Measurements from ENCODE around the gene IMMP1L.
A peak's percentile ranks its signal among the peaks of the same experiment; 100 is the strongest.

Gene IMMP1L

DNA sequence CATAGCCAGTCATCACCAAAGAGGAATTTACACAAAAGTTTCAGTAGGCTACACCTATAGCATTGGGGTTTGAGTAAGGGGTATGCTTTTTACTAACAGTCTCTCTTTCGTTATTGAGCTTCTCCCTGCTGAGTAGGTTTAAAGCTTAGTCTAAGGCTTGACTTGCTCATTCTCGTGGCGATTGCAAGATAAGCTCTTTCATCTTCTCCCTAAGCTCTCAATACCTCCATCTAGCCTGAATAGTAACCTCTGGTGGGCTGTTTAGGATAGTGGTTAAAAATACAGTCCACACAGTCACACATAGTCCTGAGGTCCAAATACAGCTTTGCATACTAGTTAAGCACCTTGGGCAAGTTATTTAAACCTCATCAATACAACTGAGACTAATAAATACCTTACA is 65.6 kb downstream of the IMMP1L start:
- Histone ChIP-seq H3K23ac (ENCODE audit: low read length) (no peak overlapping the region), H3K14ac (ENCODE audit: low read length) (no peak overlapping the region)

DNA sequence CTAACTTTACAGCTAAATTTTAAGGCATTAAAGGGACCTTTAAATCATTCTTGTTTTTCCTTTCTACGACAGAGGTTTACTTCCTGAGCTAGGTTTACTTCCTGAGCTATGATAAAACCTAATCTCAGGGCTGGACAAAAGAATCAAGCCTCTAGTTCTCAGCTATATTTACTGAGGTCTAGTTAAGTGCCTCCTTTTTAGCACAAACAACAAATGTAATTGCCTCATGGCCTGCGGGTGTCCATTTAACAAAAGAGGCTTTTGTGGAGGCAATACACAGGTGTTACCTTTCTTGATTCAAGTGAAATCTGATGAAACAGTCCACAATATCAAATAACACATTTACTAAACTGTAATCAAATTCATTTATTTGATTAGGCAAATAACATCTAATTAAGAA is 67.3 kb downstream of the IMMP1L start:
- H3K4me3 ChIP-seq (ENCODE audit: low read depth, low read length), result no peak overlapping the region

More for the DNA sequence above, 65.6 kb downstream of the IMMP1L start:
- no peaks in the 10 kb centered on the region for H3K4me1 ChIP-seq (ENCODE audit: control insufficient read depth in 1 of 2, insufficient read depth in 2 of 2, low read length in 2 of 2)
- H3K79me1 ChIP-seq (ENCODE audit: low read length), result no peaks in the 10 kb centered on the region
- H3K79me2 ChIP-seq (ENCODE audit: control insufficient read depth, insufficient read depth, low read length, poor library complexity), result no peaks in the 10 kb centered on the region
- no peak overlapping the region for H4K91ac ChIP-seq (ENCODE audit: low read depth, low read length)
- H3K27ac ChIP-seq (ENCODE audit: low read depth, low read length), result no peak overlapping the region
- H3K18ac ChIP-seq (ENCODE audit: low read length), result no peak overlapping the region
- H3K36me3 ChIP-seq (ENCODE audit: control insufficient read depth in 1 of 2, insufficient read depth in 2 of 2, low read length in 2 of 2), result peaks cover 0 to 2% of the 10 kb centered on the region in 2 experiments
- no peaks in the 10 kb centered on the region for H3K27me3 ChIP-seq (ENCODE audit: insufficient read depth, low read length)
- no peaks in the 10 kb centered on the region for H3K9me3 ChIP-seq (ENCODE audit: insufficient read depth, low read depth, low read length)
- H3K4me2 ChIP-seq (ENCODE audit: low read length), result no peak overlapping the region
- no peak overlapping the region for H4K8ac ChIP-seq (ENCODE audit: low read depth, low read length)
- no peak overlapping the region for H3K4me3 ChIP-seq (ENCODE audit: low read depth, low read length)
- H2BK5ac ChIP-seq (ENCODE audit: low read depth, low read length, poor library complexity), result no peak overlapping the region
- H3K9ac ChIP-seq (ENCODE audit: low read length), result no peak overlapping the region
- no peak overlapping the region for H4K12ac ChIP-seq (ENCODE audit: low read depth, low read length)
- WGBS (ENCODE audit: extremely low coverage, insufficient coverage, insufficient read length), result no CpG with 5 or more reads among the region's 3 CpGs
- no peak for DNase-seq
- no peak overlapping the region for H2AK5ac ChIP-seq (ENCODE audit: low read length)
- H2BK12ac ChIP-seq (ENCODE audit: low read length), result no peak overlapping the region
- H2BK120ac ChIP-seq (ENCODE audit: insufficient read depth, low read length, poor library complexity), result no peak overlapping the region
- no peak overlapping the region for H2AFZ ChIP-seq (ENCODE audit: insufficient read depth, low read length, poor library complexity)
- no peak overlapping the region for H3K4ac ChIP-seq (ENCODE audit: low read depth, low read length)

DNA sequence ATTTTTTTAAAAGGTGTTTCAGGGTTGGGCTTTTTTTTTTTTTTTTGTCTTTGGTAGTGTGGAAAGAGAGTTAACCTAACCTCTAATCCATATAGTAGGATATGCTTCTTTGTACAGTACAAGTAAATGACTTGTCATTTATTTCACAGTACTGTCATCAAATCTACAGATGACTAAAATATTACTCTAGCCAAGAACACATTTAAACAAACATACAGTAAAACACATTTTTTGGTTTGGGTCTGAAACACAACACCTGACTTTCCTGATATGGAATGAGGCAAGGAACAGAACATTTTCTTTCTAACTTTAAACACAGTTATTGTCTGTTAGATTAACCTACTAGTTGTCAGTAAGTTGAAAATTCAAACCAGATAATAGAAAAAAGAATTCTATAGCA is 68.1 kb downstream of the IMMP1L start:
- no peak overlapping the region for H3K27ac ChIP-seq (ENCODE audit: low read depth, low read length)
- no peak overlapping the region for H3K14ac ChIP-seq (ENCODE audit: low read length)
- H3K4me3 ChIP-seq (ENCODE audit: low read depth, low read length), result no peak overlapping the region

More for the DNA sequence above, 67.3 kb downstream of the IMMP1L start:
- Histone ChIP-seq H3K4me2 (ENCODE audit: low read length) (no peak overlapping the region), H3K18ac (ENCODE audit: low read length) (no peak overlapping the region), H3K9me3 (ENCODE audit: insufficient read depth, low read depth, low read length) (no peaks in the 10 kb centered on the region), H3K4me1 (ENCODE audit: control insufficient read depth in 1 of 2, insufficient read depth in 2 of 2, low read length in 2 of 2) (no peaks in the 10 kb centered on the region), H4K91ac (ENCODE audit: low read depth, low read length) (no peak overlapping the region), H3K79me2 (ENCODE audit: control insufficient read depth, insufficient read depth, low read length, poor library complexity) (no peaks in the 10 kb centered on the region), H4K8ac (ENCODE audit: low read depth, low read length) (no peak overlapping the region), H3K23ac (ENCODE audit: low read length) (no peak overlapping the region), H4K12ac (ENCODE audit: low read depth, low read length) (no peak overlapping the region), H2BK12ac (ENCODE audit: low read length) (no peak overlapping the region), H3K27me3 (ENCODE audit: insufficient read depth, low read length) (no peaks in the 10 kb centered on the region), H2AFZ (ENCODE audit: insufficient read depth, low read length, poor library complexity) (no peak overlapping the region), H3K9ac (ENCODE audit: low read length) (no peak overlapping the region), H2AK5ac (ENCODE audit: low read length) (no peak overlapping the region), H3K36me3 (ENCODE audit: control insufficient read depth in 1 of 2, insufficient read depth in 2 of 2, low read length in 2 of 2) (no peaks in the 10 kb centered on the region), H3K14ac (ENCODE audit: low read length) (no peak overlapping the region), H2BK5ac (ENCODE audit: low read depth, low read length, poor library complexity) (no peak overlapping the region), H3K79me1 (ENCODE audit: low read length) (no peaks in the 10 kb centered on the region), H3K4ac (ENCODE audit: low read depth, low read length) (no peak overlapping the region), H3K27ac (ENCODE audit: low read depth, low read length) (no peak overlapping the region), H2BK120ac (ENCODE audit: insufficient read depth, low read length, poor library complexity) (no peak overlapping the region)
- no peak for DNase-seq
- WGBS (ENCODE audit: extremely low coverage, insufficient coverage, insufficient read length), result no CpG with 5 or more reads among the region's 2 CpGs

DNA sequence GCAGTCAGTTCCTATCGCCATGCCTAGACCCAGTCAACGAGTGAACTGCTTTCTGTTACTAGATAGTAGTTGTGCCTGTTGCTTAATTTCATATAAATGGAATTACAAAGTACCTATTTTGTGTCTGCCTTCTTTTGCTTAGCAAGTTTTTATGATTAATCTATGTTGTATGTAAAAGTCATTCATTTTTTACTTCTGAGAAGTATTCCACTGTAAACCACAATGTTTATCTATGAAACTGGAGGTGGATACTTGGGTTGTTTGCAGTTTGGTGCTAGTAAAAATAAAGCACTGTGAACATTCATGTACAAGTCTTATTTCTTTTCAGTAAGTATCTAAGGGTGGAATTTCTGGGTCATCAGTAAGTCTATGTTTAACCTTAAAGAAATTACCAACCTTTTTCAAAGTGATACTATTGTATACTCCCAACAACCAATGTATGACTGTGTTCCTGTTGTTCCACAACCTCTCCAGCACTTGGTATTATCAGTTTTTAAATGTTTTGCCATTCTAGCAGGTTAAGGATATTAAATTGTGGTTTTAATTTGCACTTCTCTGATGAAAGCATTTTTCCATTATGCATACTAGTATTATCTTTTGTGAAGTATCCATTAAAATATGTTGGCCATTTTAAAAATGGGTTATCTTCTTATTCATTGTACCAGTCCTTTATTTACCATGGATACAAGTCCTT is 71.5 kb downstream of the IMMP1L start:
- no peaks in the 10 kb centered on the region for H3K4me1 ChIP-seq (ENCODE audit: control insufficient read depth in 1 of 2, insufficient read depth in 2 of 2, low read length in 2 of 2)
- H2BK120ac ChIP-seq (ENCODE audit: insufficient read depth, low read length, poor library complexity), result no peak overlapping the region
- H3K36me3 ChIP-seq (ENCODE audit: control insufficient read depth in 1 of 2, insufficient read depth in 2 of 2, low read length in 2 of 2), result no peaks in the 10 kb centered on the region
- H4K8ac ChIP-seq (ENCODE audit: low read depth, low read length), result no peak overlapping the region
- H3K4ac ChIP-seq (ENCODE audit: low read depth, low read length), result no peak overlapping the region
- no peak overlapping the region for H3K27ac ChIP-seq (ENCODE audit: low read depth, low read length)
- peak in 1 of 2 donors; percentile 45 for DNase-seq
- no peak overlapping the region for H3K9ac ChIP-seq (ENCODE audit: low read length)
- H3K79me1 ChIP-seq (ENCODE audit: low read length), result no peaks in the 10 kb centered on the region
- no peak overlapping the region for H4K91ac ChIP-seq (ENCODE audit: low read depth, low read length)
- H3K9me3 ChIP-seq (ENCODE audit: insufficient read depth, low read depth, low read length), result no peaks in the 10 kb centered on the region
- H3K23ac ChIP-seq (ENCODE audit: low read length), result no peak overlapping the region
- H4K12ac ChIP-seq (ENCODE audit: low read depth, low read length), result no peak overlapping the region
- H3K14ac ChIP-seq (ENCODE audit: low read length), result no peak overlapping the region
- H3K4me3 ChIP-seq (ENCODE audit: low read depth, low read length), result no peak overlapping the region
- H3K18ac ChIP-seq (ENCODE audit: low read length), result no peak overlapping the region
- H2BK5ac ChIP-seq (ENCODE audit: low read depth, low read length, poor library complexity), result no peak overlapping the region
- no peak overlapping the region for H3K4me2 ChIP-seq (ENCODE audit: low read length)
- no CpG with 5 or more reads among the region's 2 CpGs for WGBS (ENCODE audit: extremely low coverage, insufficient coverage, insufficient read length)
- no peak overlapping the region for H2AFZ ChIP-seq (ENCODE audit: insufficient read depth, low read length, poor library complexity)
- no peak overlapping the region for H2AK5ac ChIP-seq (ENCODE audit: low read length)
- H3K27me3 ChIP-seq (ENCODE audit: insufficient read depth, low read length), result no peaks in the 10 kb centered on the region
- H2BK12ac ChIP-seq (ENCODE audit: low read length), result no peak overlapping the region
- H3K79me2 ChIP-seq (ENCODE audit: control insufficient read depth, insufficient read depth, low read length, poor library complexity), result no peaks in the 10 kb centered on the region

More for the DNA sequence above, 68.1 kb downstream of the IMMP1L start:
- Histone ChIP-seq H3K23ac (ENCODE audit: low read length) (no peak overlapping the region), H4K12ac (ENCODE audit: low read depth, low read length) (no peak overlapping the region), H2AK5ac (ENCODE audit: low read length) (no peak overlapping the region), H4K8ac (ENCODE audit: low read depth, low read length) (no peak overlapping the region), H3K18ac (ENCODE audit: low read length) (no peak overlapping the region), H2BK12ac (ENCODE audit: low read length) (no peak overlapping the region), H4K91ac (ENCODE audit: low read depth, low read length) (no peak overlapping the region), H3K79me1 (ENCODE audit: low read length) (no peaks in the 10 kb centered on the region), H2AFZ (ENCODE audit: insufficient read depth, low read length, poor library complexity) (no peak overlapping the region), H3K9me3 (ENCODE audit: insufficient read depth, low read depth, low read length) (no peaks in the 10 kb centered on the region), H3K4me2 (ENCODE audit: low read length) (no peak overlapping the region), H2BK120ac (ENCODE audit: insufficient read depth, low read length, poor library complexity) (no peak overlapping the region), H2BK5ac (ENCODE audit: low read depth, low read length, poor library complexity) (no peak overlapping the region), H3K4me1 (ENCODE audit: control insufficient read depth in 1 of 2, insufficient read depth in 2 of 2, low read length in 2 of 2) (no peaks in the 10 kb centered on the region), H3K36me3 (ENCODE audit: control insufficient read depth in 1 of 2, insufficient read depth in 2 of 2, low read length in 2 of 2) (no peaks in the 10 kb centered on the region), H3K79me2 (ENCODE audit: control insufficient read depth, insufficient read depth, low read length, poor library complexity) (no peaks in the 10 kb centered on the region), H3K9ac (ENCODE audit: low read length) (no peak overlapping the region), H3K27me3 (ENCODE audit: insufficient read depth, low read length) (no peaks in the 10 kb centered on the region), H3K4ac (ENCODE audit: low read depth, low read length) (no peak overlapping the region)
- DNase-seq, result no peak

Data from trophoblast cell (in vitro differentiated cells and primary cell).